ENCODE results near the gene TACR2.

TACR2 gene

GRCh38 chr10:69372126-69372980 lies 44.4 kb downstream of the TACR2 start:
- DNase-seq (ENCODE audit: low spot score): no peak

GRCh38 chr10:69367469-69367868 lies 49.2 kb downstream of the TACR2 start:
- DNase-seq (ENCODE audit: low spot score): no peak

- DNase-seq (ENCODE audit: low spot score): no peak
Observed at GRCh38 chr10:69366738-69367137, 50.0 kb downstream of the TACR2 start.

- no peak for DNase-seq (ENCODE audit: low spot score)
Observed at GRCh38 chr10:69364232-69364940, 52.3 kb downstream of the TACR2 start.

DNA sequence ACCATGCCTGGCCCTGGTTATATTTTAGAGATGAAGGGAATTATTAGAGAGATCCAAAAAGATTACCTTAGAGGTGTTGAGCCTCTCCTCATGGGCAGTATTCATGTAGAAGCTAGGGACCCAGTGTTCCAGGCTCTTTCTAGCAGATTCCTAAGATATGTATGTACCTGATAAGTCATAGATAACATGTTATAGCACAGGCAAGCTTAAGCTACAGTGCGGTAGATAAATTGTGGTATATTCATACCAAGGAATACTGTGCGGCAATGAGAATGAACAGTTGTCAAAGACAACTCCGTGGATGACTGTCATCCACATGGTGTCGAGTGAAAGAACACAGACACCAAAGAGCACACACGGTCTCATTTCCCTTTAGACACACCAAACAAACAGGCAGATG lies 53.1 kb downstream of the TACR2 start:
- no peak for DNase-seq (ENCODE audit: low spot score)

DNA sequence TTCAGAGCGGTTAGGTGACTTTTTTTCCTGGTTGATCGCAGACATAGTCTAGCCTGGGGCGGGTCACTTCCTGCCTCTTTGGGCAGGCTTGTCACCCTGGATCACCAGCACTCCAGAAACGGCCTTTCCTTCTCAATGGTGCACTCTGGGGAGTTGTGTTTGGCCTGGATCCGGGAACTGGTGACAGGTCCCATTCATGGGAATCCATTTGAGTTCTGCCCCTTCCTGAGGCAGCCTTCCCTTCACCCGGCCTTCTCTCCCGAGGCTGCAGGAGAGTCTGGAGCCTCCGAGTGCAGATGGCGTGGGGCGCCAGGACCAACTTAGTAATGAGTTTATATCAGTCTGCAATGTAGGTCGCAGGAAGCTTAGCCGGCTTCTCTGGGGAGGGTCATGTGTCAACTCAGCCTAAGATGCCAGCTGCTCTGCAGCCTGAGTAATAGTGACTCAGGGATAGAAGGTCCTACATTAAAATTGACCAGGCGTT lies 54.2 kb downstream of the TACR2 start:
- DNase-seq (ENCODE audit: low spot score): peak; percentile 30

DNA sequence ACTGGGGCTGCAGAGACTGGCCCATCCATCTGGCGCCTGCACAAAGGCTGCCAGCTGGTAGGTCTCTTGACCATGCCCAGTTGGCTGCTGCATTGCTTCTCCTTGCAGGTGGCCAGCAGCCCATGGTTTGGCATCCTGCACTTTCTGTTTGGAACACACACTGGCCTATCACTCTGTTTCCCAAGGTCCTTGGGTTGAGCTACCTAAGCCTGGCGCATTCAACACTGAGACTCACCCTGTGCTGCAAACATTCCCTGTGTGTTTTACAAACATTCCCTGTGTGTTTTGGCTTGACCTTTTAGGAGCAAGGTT lies 55.5 kb downstream of the TACR2 start:
- DNase-seq (ENCODE audit: low spot score): no peak

DNA sequence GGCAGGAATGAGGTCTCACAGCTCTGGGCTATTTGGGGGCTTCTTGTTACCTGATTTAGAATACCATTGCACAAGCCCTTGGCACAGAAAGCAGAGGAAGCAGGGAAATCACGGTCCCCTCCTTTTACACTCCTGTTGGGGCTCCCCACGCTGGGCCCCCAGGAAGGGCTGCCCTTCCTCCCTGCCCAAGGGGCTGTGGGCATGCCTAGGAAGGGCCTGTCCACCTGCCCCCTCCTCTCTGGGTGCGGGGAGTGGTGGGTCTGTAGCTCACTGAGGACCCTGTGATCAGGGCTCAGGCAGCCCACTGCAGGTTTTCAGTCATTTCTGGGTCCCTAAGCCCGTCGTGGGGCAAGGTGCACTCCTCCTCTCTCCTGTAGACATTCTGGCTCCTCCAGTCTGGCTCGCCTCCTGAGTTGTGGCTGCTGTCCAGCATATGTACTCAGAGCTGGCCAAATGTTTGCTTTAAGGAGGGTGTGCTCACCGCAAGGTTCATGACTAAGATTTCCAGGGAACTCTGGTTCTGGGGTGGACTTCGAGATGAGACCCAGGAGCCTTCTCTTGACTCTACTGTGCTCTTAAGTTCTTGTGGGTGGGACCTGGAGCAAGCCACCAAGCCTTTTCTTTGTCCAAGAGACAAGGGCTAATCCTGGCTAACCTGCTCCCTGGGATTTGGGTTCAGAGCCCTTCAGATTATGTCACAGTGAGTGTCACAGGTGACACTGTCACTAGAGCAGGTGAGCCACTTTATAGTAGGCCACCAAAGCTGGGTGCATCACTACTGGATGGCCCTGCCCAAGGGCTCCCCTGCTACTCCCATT lies 56.0 kb downstream of the TACR2 start:
- DNase-seq (ENCODE audit: low spot score): no peak

GRCh38 chr10:69359594-69359993 lies 57.1 kb downstream of the TACR2 start:
- DNase-seq (ENCODE audit: low spot score): peak; percentile 62

- DNase-seq (ENCODE audit: low spot score): no peak
Observed at GRCh38 chr10:69359148-69359547, 57.6 kb downstream of the TACR2 start.

GRCh38 chr10:69358148-69358795 lies 58.4 kb downstream of the TACR2 start:
- no peak for DNase-seq (ENCODE audit: low spot score)

GRCh38 chr10:69356187-69356586 lies 60.5 kb downstream of the TACR2 start:
- DNase-seq (ENCODE audit: low spot score): no peak

DNA sequence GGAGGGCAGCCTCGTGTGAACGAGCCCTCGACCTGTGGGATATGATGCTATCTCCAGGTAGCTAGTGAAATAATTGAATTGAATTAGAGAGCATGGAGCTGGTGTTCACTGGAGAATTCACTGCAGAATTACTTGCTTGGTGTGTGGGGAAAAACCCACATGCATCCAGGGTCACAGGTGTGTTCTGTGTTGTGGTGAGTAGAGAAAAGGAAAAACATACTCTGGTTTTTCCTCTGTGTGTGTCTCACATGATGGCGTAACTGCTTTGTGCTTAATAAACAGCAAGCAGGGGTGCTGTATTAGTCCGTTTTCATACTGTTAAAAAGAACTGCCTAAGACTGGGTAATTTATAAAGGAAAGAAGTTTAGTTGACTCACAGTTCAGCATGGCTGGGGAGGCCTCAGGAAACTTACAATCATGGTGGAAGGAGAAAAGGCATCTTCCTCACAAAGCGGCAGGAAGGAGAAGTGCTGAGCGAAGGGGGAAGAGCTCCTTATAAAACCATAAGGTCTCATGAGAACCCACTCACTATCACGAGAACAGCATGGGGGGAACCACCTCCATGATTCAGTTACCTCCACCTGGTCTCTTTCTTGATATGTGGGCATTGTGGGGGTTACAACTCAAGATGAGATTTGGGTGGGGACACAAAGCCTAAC lies 62.6 kb downstream of the TACR2 start:
- no peak for DNase-seq (ENCODE audit: low spot score)
